ENCODE data around the gene TMEM205.
"Not testable (repeated sequence)": the region's sequence is repeated elsewhere in the genome, so short reads cannot be mapped to it uniquely, and the experiment has no call there.

The TMEM205 gene

DNA sequence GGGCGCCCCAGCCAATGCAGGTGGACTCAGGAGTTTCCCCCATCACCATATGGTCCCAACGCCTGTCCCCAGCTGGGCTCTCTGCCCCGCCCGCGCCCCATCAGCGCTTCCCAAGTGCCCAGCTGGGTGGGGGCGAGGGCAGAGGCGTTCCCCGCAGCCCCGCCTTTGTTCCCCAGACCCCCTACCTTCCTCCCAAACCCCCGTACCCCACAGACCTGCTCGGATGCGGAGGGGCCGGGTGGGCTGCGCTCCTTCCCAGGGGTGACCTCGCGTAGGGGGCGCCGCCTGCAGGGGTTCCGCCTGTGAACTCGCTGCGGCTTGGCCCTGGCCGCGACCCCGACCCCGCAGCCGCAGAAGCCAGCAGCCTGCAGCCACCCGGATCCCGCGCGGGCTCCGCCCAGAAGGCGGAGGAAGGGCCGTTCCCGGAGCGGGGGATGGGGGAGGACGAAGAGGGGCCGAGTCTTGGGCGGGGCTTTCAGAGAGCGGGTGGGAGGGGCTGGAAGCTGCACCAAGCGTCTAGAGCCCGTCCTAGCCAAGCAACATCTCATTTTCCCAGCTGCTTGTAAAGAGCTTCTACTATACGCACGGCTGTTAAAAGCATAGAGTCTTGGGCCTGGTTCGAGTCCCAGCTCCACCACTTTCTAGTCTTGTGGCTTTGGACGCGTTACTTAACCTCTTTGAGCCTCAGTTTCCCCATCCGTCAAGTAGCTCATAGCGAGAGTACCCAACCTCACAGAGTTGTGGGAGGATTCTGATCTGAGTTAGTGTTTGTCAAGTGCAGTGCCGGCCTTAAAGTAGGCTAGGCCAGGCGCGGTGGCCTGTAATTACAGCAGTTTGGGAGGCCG is 6.6 kb downstream of the TMEM205 start, which contains the start of gene RAB3D:
TSS of gene RAB3D (minus strand) at position 404 of the 845 bp plus-strand sequence. CDS start 2,258 bp downstream, outside the sequence.
- no peak for DNase-seq (ENCODE audit: low read depth)

DNA sequence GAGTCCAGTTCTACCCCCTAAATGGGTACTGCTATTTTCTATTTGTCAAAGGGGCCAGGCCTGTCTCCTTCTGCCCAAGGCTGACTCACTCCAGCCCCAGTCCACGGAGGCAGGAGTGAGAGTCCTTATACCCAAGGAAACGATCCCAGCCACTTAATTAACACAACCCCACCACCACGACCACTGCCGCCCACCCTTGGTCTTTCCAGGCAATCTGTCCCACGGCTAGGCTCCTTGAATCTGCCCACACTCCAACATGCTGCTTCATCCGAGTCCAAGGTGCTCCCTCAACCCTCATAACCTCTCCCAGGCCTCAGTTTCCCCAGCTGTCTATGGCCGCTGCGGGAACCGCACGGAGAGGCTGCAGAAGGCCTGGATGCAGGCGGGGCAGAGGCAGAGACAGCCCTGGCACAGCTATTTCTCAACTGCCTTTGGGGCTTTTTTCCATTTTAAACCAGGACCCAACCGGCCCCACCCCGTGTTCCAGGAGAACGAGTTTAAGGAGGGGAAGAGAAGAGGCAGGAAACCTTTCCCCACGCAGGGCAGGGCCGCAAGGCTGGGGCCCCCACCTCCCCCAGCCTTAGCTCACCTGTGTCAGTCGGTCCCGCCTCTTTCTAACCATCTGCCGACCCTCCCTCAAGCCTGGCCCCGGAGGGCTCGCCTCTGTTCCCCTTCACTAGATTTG is 7.4 kb downstream of the TMEM205 start:
- DNase-seq (ENCODE audit: low read depth): no peak

- no peak for DNase-seq (ENCODE audit: low read depth)
These were observed 7.9 kb downstream of the TMEM205 start for GRCh38 chr19:11338121-11338520.

- no peak for DNase-seq (ENCODE audit: low read depth)
These were observed 9.0 kb downstream of the TMEM205 start for GRCh38 chr19:11337080-11337479.

GRCh38 chr19:11335449-11336146 is 10.5 kb downstream of the TMEM205 start:
- no peak for DNase-seq (ENCODE audit: low read depth)

DNA sequence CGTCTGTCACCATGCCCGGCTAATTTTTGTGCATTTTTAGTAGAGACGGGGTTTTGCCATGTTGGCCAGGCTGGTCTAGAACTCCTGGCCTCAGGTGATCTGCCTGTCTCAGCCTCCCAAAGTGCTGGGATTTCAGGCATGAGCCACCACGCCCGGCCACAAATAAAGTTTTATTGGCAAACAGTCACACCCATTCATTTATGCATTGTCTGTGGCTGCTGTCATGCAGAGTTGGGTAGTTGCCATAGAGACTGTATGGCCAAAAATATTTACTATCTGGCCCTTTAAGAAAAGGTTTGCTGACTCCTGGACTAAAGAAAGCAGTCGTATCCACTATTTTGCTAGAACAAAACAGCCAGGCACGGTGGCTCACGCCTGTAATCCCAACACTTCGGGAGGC is 12.2 kb downstream of the TMEM205 start:
- DNase-seq (ENCODE audit: low read depth): not testable (repeated sequence)

DNA sequence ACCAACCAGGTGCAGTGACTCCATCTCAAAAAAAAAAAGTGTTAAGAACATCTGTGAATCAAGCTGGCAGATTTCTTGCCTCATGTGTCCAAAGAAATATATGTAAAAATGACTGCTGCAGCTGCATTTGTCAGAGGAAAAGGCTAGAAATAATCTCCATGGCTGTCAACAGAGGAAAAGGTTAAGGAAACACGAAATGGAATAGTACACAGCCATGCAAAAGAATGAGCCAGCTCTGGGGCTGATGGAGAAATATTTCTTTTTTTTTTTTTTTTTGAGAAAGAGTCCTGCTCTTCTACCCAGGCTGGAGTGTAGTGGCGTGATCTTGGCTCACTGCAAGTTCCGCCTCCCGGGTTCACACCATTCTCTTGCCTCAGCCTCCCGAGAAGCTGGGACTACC is 13.2 kb downstream of the TMEM205 start:
- DNase-seq (ENCODE audit: low read depth): no peak

GRCh38 chr19:11331502-11331901 is 14.6 kb downstream of the TMEM205 start:
- DNase-seq (ENCODE audit: low read depth): no peak

DNA sequence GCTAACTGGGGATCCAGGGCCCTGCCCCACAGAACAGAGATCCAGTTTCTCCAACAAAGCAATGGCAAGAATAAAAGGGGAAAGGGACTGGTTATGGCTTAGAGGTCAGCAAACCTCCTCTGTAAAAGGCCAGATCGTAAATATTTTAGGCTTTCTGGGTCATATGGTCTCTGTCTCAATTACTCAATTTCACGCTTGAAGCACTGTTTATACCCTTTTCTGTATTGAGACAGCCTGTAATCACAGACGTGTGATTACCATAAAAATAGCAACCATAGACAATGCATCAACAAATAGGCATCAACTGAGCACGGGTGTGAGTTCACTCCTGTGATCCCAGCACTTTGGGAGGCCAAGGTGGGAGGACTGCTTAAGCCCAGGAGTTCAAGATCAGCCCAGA is 15.9 kb downstream of the TMEM205 start:
- no peak for DNase-seq (ENCODE audit: low read depth)

DNA sequence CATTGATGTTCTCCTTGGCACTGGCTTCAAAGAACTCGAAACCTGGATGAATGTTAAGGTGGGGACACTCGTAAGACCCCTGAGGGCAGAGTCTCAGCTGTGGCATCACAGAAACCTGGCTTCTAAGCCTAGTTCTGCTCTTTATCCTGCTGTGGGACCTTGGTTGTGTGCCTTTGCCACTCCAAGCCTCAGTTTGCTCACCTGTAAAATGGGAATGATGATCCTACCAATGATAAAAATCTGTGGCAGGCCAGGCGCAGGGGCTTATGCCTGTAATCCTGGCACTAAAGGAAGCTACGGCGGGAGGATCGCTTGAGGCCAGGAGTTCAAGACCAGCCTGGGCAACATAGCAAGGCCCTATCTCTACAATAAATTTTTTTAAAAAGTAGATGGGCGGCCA is 20.5 kb downstream of the TMEM205 start:
- DNase-seq (ENCODE audit: low read depth): no peak

DNA sequence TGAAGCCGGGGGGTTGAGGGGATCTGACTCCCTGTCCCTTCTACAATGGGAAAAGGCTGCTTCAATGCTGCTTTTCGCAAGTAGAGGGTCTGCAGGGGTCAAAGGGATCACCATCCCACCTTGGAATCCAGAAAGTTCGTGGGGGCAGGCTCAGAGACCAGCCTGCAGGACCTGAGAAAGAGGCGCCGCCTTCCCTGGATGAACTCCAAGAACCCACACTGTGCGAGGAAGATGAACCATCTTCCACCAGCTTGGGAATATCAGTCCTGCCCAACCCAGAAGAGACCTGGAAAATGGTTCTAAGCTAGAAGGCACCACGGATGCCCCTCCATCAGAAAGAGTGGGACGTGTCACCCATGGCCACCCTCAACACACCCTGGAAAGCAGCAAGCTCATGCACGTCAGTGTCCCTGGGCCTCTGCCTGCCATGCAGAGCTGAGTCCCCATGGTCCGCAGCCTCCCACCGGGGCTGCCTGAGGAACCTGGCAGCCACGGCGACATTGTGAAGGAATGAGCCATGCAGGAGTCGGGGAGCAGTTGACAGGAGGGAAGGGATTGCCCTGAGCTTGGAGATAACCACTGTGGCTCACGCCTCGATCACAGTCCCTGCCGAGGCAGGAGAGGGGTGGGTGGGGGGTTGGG is 21.2 kb downstream of the TMEM205 start:
- DNase-seq (ENCODE audit: low read depth): no peak

DNA sequence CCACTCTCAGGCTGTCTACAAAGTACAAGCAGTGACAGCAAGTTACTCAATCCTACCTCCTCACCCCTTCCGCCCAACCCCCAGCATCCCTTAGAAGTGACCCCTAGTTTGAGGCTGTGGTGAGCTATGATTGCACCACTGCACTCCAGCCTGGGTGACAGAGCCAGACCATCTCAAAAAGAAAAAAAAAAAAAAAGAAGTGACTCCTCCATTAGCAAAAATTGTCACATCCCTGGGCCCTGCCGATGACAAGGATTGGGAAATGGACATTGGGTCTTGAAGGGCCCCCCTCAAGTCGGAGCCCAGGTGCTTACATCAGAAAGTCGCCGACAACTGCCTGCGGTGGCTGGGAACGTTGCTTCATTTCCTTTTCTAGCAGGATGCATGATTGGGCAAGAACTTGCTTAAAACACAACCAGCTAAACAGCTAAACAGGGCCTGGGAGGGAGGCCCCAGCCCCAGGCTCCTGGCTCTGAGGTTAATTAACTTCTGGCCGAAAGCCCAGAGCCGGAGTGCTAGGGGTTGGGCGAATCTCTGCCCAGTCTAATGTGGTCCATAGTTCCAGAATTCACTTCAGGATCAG is 21.9 kb downstream of the TMEM205 start:
- DNase-seq (ENCODE audit: low read depth): no peak

DNA sequence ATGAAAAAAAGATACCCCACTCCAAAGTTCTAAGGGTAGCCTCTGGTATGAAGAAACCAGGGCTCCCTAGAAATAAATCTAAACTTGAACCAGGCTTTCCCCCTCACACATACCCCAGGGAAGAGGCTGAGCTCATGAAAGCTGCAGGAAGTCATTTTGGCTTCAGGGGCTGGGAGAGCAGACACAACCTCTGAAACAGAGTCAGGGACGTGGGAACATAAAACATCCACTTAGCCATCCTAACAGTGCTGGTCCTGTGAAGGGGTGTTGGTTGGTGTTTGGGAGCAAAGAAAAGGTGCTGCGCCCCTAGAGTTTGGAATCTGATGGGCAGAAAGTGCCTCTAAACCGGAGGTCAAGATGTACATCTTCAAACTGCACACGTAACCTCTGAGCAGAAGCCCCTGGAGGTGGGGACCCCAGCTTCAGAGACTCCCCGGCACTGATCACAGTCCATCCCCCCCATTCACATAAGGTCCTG is 22.4 kb downstream of the TMEM205 start:
- no peak for DNase-seq (ENCODE audit: low read depth)

GRCh38 chr19:11322269-11323024 is 23.6 kb downstream of the TMEM205 start:
- DNase-seq (ENCODE audit: low read depth): no peak

DNA sequence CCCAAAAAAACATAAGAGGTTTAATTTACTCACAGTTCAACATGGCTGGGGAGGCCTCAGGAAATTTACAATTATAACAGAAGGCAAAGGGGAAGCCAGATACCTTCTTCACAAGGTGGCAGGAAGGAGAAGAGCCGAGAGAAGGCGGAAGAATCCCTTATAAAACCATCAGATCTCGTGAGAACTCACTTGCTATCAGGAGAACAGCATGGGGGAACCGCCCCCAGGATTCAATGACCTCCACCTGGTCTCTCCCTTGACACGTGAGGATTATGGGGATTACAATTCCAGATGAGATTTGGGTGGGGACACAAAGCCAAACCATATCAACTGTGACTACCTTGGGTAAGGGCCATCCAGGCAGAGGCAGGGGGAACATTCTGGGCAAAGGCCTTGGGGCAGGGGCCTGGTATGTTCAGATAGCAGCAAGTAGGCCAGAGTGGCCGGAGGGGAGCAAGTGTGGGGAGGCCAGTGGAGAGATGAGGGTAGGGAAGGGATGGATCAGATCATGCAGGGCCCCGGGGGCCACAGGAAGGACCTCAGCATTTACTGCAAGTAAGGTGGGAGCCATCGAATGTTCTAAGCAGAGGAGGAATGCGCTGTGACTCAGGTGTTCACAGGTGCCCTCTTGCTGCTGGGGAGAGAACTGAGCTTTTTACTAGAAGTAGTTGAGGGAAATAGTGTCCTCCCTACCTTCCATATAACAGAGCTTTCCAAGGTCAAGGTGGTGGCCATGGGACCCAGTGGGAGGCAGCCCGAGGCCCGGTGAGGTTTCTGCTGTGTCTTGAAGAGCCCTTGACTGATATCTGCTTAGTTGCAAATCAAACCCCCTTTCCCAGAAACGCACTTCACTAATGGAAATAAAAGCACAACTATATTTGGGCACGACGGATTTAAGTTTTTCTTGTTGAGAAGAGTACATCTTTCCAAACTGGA is 24.6 kb downstream of the TMEM205 start:
- DNase-seq (ENCODE audit: low read depth): no peak

DNA sequence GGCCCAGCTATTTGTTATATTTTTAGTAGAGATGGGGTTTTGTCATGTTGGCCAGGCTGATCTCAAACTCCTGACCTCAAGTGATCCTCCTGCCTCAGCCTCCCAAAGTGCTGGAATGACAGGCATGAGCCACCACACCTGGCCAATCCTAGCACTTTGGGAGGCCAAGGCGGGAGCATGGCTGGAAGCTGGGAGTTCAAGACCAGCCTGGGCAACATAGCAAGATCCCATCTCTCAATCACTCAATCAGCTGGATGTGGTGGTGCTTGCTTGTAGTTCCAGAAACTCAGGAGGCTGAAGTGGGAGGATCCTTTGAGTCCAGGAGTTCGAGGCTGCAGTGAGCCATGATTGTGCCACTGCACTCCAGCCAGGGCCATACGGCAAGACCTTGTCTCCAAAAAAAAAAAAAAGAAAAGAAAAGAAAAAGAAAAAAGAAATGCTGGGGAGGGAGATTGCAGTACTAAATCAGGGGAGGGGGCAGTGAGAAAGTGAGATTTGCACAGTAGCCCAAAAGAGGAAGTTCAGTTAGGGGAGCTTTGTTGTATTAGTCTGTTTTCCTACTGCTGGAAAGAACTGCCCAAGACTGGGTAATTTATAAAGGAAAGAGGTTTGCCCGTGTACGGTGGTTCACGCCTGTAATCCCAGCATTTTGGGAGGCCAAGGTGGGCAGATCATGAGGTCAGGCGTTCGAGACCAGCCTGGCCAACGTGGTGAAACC is 25.6 kb downstream of the TMEM205 start:
- DNase-seq (ENCODE audit: low read depth): not testable (repeated sequence)

GRCh38 chr19:11306337-11306736 is 39.7 kb downstream of the TMEM205 start:
- no peak for DNase-seq (ENCODE audit: low read depth)

- no peak for DNase-seq (ENCODE audit: low read depth)
These were observed 41.1 kb downstream of the TMEM205 start for GRCh38 chr19:11304936-11305335.

DNA sequence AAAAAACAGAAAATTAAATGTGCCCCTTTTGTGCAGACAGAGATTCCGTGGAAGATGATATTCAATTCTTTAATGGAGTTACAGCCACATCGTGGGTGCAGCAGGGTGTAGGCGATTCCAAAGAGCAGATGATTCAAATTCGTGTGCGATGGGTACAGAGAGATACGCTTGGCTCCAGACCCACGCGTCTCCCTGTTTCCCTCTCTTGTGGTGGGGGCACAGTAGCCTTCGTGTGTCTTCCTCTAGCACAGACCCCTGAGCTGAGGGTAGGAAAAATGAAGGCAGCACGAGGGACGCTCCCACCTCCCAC is 45.3 kb downstream of the TMEM205 start:
- DNase-seq (ENCODE audit: low read depth): no peak
